ENCODE data around the gene IL1R2.

DNA sequence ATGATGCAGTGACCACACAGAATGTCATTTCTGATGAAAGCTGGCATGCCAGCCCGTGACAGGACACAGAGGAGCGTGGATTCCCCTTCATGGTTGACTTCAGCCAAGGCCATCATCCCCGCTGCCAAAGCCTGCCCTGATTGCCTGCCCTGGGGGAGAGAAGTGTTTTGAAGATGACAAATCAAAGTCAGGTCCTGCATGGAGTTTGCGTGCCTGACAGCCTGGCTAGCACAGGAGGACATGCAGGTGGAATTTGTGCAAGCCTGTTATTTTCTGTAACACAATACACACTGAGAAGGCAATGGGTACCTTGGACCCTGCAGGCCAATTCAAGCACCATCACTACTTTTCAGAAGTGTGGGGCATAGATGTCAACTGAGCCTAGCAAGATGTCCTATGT lies 5.4 kb upstream of the IL1R2 start:
- TF ChIP-seq EP300 (IDR thresholded peaks at IDR 0.05) (no peak), CTCF (IDR thresholded peaks at IDR 0.05) (no peak)

All from suprapubic skin (tissue), 3 donors.